K562 (cell line): Measurements from ENCODE around the gene MAGIX. TPM values are rescaled to one million over a fixed set of nuclear protein-coding genes. Genes with fewer than 3 reads are reported as not detected.

Experiments
- ATAC-seq: fragments of 200-7000 bp; cut with Tn5 transposase; 3 replicates; pipeline ENCODE4 v1.9.1; 2020; ENCODE audit warnings: moderate library complexity
- BruUV-seq: library from RNA; stranded (reverse); fragments of 400-500 nt; replicated peaks from 2 replicates; lab custom pipeline; 2021; lab: Mats Ljungman, UMichigan
- CTCF ChIA-PET: fragments of 300-600 bp; formaldehyde crosslinking; extraction: SDS; loops from one replicate; lab custom pipeline; 2021; ENCODE audit warnings: low intra/inter-chr PET ratio; lab: Yijun Ruan, JAX
- POLR2A ChIA-PET: fragments of 300-600, 350-650 bp; sonication (Branson Sonifier 250); formaldehyde crosslinking; extraction: SDS; loops from one replicate; lab custom pipeline; 2021; ENCODE audit warnings: antibody characterized with exemption, inconsistent platforms; lab: Yijun Ruan, JAX
- DNase-seq, 4 experiments: peaks; one replicate each; pipeline versions ENCODE4 v3.0.0 to v3.0.0-alpha.2; 2011 to 2018; ENCODE audit warnings: low spot score in 3 of 4, mixed read lengths in 3 of 4; ENCODE audit errors: extremely low read depth in 1 of 4
- FAIRE-seq: peaks from 2 replicates; lab custom pipeline; 2011; peaks lifted over from hg19 to GRCh38; lab: Jason Lieb, UNC
- H2AFZ ChIP-seq: 2 replicates; pipeline ENCODE4 v1.6.0; 2011; ENCODE audit warnings: low read depth, low read length, control low read depth, inconsistent platforms
- H3K27ac ChIP-seq: fragments of 200-600 bp; 3 replicates; pipeline ENCODE4 v1.8.0; 2011; ENCODE audit warnings: low read depth, mild to moderate bottlenecking, control low read depth, inconsistent platforms, low read length, moderate library complexity, mixed read lengths; ENCODE audit errors: extremely low read depth
- H3K27me3 ChIP-seq, 2 experiments: fragments of 300-600 bp in 1 of 2; 2 replicates in 1 of 2; 3 replicates in 1 of 2; pipeline versions ENCODE4 v1.6.0 to v1.8.0; 2011; ENCODE audit warnings: inconsistent platforms in 2 of 2, low read length in 2 of 2, mild to moderate bottlenecking in 1 of 2, mixed read lengths in 1 of 2, moderate library complexity in 1 of 2; ENCODE audit not compliant: control insufficient read depth in 2 of 2, insufficient read depth in 2 of 2
- H3K36me3 ChIP-seq: fragments of 300-600 bp; 3 replicates; pipeline ENCODE4 v1.8.0; 2011; ENCODE audit warnings: mild to moderate bottlenecking, low read length, inconsistent platforms; ENCODE audit not compliant: control insufficient read depth, insufficient read depth
- H3K4me1 ChIP-seq, 2 experiments: fragments of 200-600 bp in 1 of 2; replicated peaks in 1 of 2; 2 replicates in 1 of 2; 3 replicates in 1 of 2; pipeline versions ENCODE4 v1.5.1 to v1.8.0; 2011; ENCODE audit warnings: inconsistent platforms in 2 of 2, low read length in 2 of 2, mild to moderate bottlenecking in 1 of 2, mixed read lengths in 1 of 2, moderate library complexity in 1 of 2; ENCODE audit not compliant: control insufficient read depth in 2 of 2, insufficient read depth in 2 of 2
- H3K4me2 ChIP-seq: 2 replicates; pipeline ENCODE4 v1.6.1; 2011; ENCODE audit warnings: low read length, control low read depth, inconsistent platforms, mixed read lengths; ENCODE audit not compliant: insufficient read depth
- H3K4me3 ChIP-seq: fragments of 200-600 bp; sonication (generic), shearing (Covaris generic); 2 replicates; pipeline ENCODE4 v1.5.1; 2016; ENCODE audit warnings: control low read depth, inconsistent platforms
- H3K79me2 ChIP-seq: fragments of 200-600 bp; 3 replicates; pipeline ENCODE4 v1.8.0; 2011; ENCODE audit warnings: low read length, inconsistent platforms; ENCODE audit not compliant: control insufficient read depth, insufficient read depth
- H3K9ac ChIP-seq, 2 experiments: 2 replicates each; pipeline versions ENCODE4 v1.6.0 to v1.6.1; 2011; ENCODE audit warnings: low read depth in 2 of 2, low read length in 2 of 2, control low read depth in 1 of 2, inconsistent platforms in 1 of 2, mild to moderate bottlenecking in 1 of 2, mixed read lengths in 1 of 2; ENCODE audit not compliant: insufficient read depth in 1 of 2
- H3K9me1 ChIP-seq: one replicate; pipeline ENCODE4 v1.6.0; 2011; ENCODE audit warnings: inconsistent platforms, mild to moderate bottlenecking, low read length, moderate library complexity; ENCODE audit not compliant: control insufficient read depth, insufficient read depth
- H3K9me3 ChIP-seq: replicated peaks from 2 replicates; pipeline ENCODE4 v1.5.1; 2011; ENCODE audit warnings: low read depth, low read length, inconsistent platforms; ENCODE audit not compliant: control insufficient read depth, insufficient read depth
- H4K20me1 ChIP-seq: replicated peaks from 2 replicates; pipeline ENCODE4 v1.6.1; 2011; ENCODE audit warnings: low read length, inconsistent platforms, mixed read lengths; ENCODE audit not compliant: control insufficient read depth, insufficient read depth
- ADNP ChIP-seq: fragments of 200-800 bp; sonication (Bioruptor generic); IDR thresholded peaks from 2 replicates; pipeline ENCODE4 v1.6.1; 2016; ENCODE audit warnings: missing genetic modification characterization, missing compliant biosample characterization
- CBX8 ChIP-seq: fragments of 200-600 bp; sonication (generic); IDR thresholded peaks from 2 replicates; pipeline ENCODE4 v1.6.1; 2012; ENCODE audit warnings: borderline replicate concordance, mixed run types, low read depth, mild to moderate bottlenecking, moderate library complexity, mixed read lengths, low read length, control low read depth, inconsistent platforms; ENCODE audit not compliant: poor library complexity, severe bottlenecking; ENCODE audit errors: extremely low read depth
- CEBPG ChIP-seq, 3 experiments: fragments of 200-800 bp in 1 of 3; sonication (Bioruptor generic) in 1 of 3; sonication (generic) in 1 of 3; formaldehyde crosslinking in 1 of 3; IDR thresholded peaks in 2 of 3; conservative IDR thresholded peaks in 1 of 3; 2 replicates each; pipeline versions ENCODE4 v1.6.1 to v1.8.0; 2016 to 2022; ENCODE audit warnings: missing compliant biosample characterization in 2 of 3, missing genetic modification characterization in 2 of 3, mild to moderate bottlenecking in 1 of 3, missing genetic modification reagents in 1 of 3
- CXXC5 ChIP-seq: fragments of 250-450 bp; sonication (Bioruptor Pico); IDR thresholded peaks from 2 replicates; pipeline ENCODE4 v1.8.0; 2022; ENCODE audit warnings: inconsistent platforms, mild to moderate bottlenecking, moderate library complexity
- FOS ChIP-seq: IDR thresholded peaks from 3 replicates; pipeline ENCODE4 v1.6.1; 2011; ENCODE audit not compliant: insufficient read length; ENCODE audit errors: extremely low read depth
- HBP1 ChIP-seq: fragments of 450-650 bp; formaldehyde crosslinking; IDR thresholded peaks from 2 replicates; pipeline ENCODE4 v1.4.0; 2022; ENCODE audit warnings: missing genetic modification characterization
- PREB ChIP-seq: sonication (generic); formaldehyde crosslinking; IDR thresholded peaks from 2 replicates; pipeline ENCODE4 v1.8.1; 2023; ENCODE audit warnings: mild to moderate bottlenecking, missing genetic modification reagents
- RBM17 ChIP-seq: fragments of 200-400 bp; formaldehyde crosslinking; IDR thresholded peaks from 2 replicates; pipeline ENCODE4 v1.6.1; 2017; ENCODE audit warnings: low read depth, mild to moderate bottlenecking, low read length, borderline replicate concordance
- RBM25 ChIP-seq: fragments of 200-400 bp; formaldehyde crosslinking; IDR thresholded peaks from 2 replicates; pipeline ENCODE4 v1.6.1; 2018; ENCODE audit warnings: low read length, low read depth, moderate library complexity; ENCODE audit not compliant: severe bottlenecking
- U2AF1 ChIP-seq: fragments of 200-400 bp; formaldehyde crosslinking; optimal IDR thresholded peaks from 2 replicates; pipeline ENCODE3; 2017; ENCODE audit warnings: mild to moderate bottlenecking, low read depth, low read length, moderate library complexity
- U2AF2 ChIP-seq: fragments of 200-400 bp; formaldehyde crosslinking; optimal IDR thresholded peaks from 2 replicates; pipeline ENCODE3; 2017; ENCODE audit warnings: low read depth, mild to moderate bottlenecking, low read length
- ZC3H8 ChIP-seq: fragments of 450-650 bp; IDR thresholded peaks from 2 replicates; pipeline ENCODE4 v1.6.1; 2017
- ZNF124 ChIP-seq: sonication (generic); formaldehyde crosslinking; IDR thresholded peaks from 2 replicates; pipeline ENCODE4 v1.8.1; 2022; ENCODE audit warnings: missing genetic modification reagents
- ZNF143 ChIP-seq: sonication (generic); formaldehyde crosslinking; IDR thresholded peaks from 2 replicates; pipeline ENCODE4 v1.9.0; 2022; ENCODE audit warnings: mild to moderate bottlenecking, missing genetic modification reagents
- ZNF274 ChIP-seq: IDR thresholded peaks from 2 replicates; pipeline ENCODE4 v1.6.1; 2011; ENCODE audit warnings: low read depth, mild to moderate bottlenecking, low read length, moderate library complexity, borderline replicate concordance
- ZNF644 ChIP-seq: fragments of 200-800 bp; sonication (Bioruptor generic); IDR thresholded peaks from 2 replicates; pipeline ENCODE4 v1.6.1; 2016; ENCODE audit warnings: low read depth, missing genetic modification characterization, missing compliant biosample characterization
- ZNF785 ChIP-seq: fragments of 250-450 bp; sonication (Bioruptor Pico); IDR thresholded peaks from 2 replicates; pipeline ENCODE4 v1.4.0; 2020; ENCODE audit warnings: mild to moderate bottlenecking
- WGBS: fragments of 100-300 bp; shearing (Covaris generic); methylation state at CpG from one replicate; pipeline ENCODE4 v1.1.6; 2016; ENCODE audit warnings: low coverage, mixed read lengths; ENCODE audit not compliant: insufficient coverage; ENCODE audit errors: missing lambda C conversion rate; 5-methylcytosine and 5-hydroxymethylcytosine counted together
- in situ Hi-C: fragments of 300-500 bp; cut with MboI; formaldehyde crosslinking; loops from 4 replicates; pipeline ENCODE4 v1.15.0; 2018; ENCODE audit warnings: inconsistent platforms, mixed read lengths
- intact Hi-C: fragments of 100-400 bp; cut with micrococcal nuclease; formaldehyde crosslinking; loops from 2 replicates; pipeline ENCODE4 v1.14.2; 2022
- polyA plus RNA-seq, 8 experiments: library from polyadenylated mRNA; depleted of rRNA in 4 of 8; stranded (reverse) in 5 of 8; unstranded in 3 of 8; fragments of >200 nt; fragmentation: Nextera tagmentation in 2 of 8; fragmentation: Illumina TruSeq in 1 of 8; extraction: Ambion mirVana in 2 of 8; extraction: Trizol in 1 of 8; gene quantifications; 2 replicates each; pipeline versions ENCODE4 v1.2.1 to v1.2.3, GENCODE V29; 2011 to 2014; ENCODE audit warnings: inconsistent platforms in 1 of 8, missing spikeins in 1 of 8
- total RNA-seq, 7 experiments: library from RNA; depleted of rRNA in 6 of 7; stranded (reverse); fragments of >200 nt in 6 of 7; fragmentation: Illumina TruSeq in 2 of 7; extraction: Trizol in 2 of 7; gene quantifications; 2 replicates each; pipeline versions ENCODE4 v1.2.1 to v1.2.3, GENCODE V29; 2011 to 2021; ENCODE audit warnings: low replicate concordance in 1 of 7

Gene MAGIX
- total and polyA plus RNA-seq, 9 of the 15 experiments (the other 6 are each of a cell fraction or from before 2014, with no cell fraction given) = 0.08 to 3.5 (median 0.47) TPM

DNA sequence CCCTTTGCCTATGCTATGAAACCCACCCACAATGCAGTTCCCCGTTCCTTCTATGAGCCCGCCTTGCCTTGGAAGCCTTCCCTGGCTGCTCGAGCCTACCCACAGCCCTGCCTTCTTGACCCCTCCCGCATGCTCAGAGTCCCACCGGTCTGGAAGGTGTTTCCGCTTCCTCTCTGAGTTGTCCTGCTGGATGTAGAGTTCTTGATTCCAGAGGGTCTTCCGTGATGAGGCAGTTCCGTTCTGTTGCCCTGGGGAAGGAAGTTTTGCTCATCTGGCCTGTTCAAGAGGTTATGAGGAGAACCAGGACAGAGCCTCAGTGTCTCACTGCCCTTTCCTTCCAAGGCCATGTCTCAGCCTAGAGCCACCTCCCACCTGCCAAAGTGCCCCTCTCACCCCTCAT is 46.5 kb upstream of the MAGIX start:
- intact Hi-C loops = no loop called here
- H3K36me3 ChIP-seq = peaks cover 77% of the 10 kb centered on the region
- no peak overlapping the region for H2AFZ ChIP-seq
- H3K4me2 ChIP-seq = no peak overlapping the region
- H3K9ac ChIP-seq = no peak overlapping the region; a peak in 1 of 4 replicates
- H3K27me3 ChIP-seq = no peaks in the 10 kb centered on the region
- no peaks in the 10 kb centered on the region for H3K79me2 ChIP-seq
- 94% methylated on average over 8 of the region's 8 CpGs for WGBS
- BruUV-seq = no TSS peak
- no peak overlapping the region for H3K27ac ChIP-seq
- ChIA-PET CTCF (interaction anchor here (0.6 kb wide), 1 partner anchor 384 kb away, joined by 3 read pairs; no protein-coding TSS in a partner anchor), POLR2A (interaction anchor here (1.4 kb wide), 1 partner anchor 17 kb away, joined by 4 read pairs; no protein-coding TSS in a partner anchor)
- peaks cover 0 to 3% of the 10 kb centered on the region in 2 experiments; a peak in 2 of 5 replicates for H3K4me1 ChIP-seq
- no peak overlapping the region for H3K4me3 ChIP-seq
- DNase-seq (no peak), FAIRE-seq (no peak), ATAC-seq (no peak)
- no peaks in the 10 kb centered on the region for H3K9me1 ChIP-seq
- H3K9me3 ChIP-seq = no peaks in the 10 kb centered on the region
- no peaks in the 10 kb centered on the region for H4K20me1 ChIP-seq
- in situ Hi-C loops = no loop called here
- TF ChIP-seq CBX8 (no peak), CEBPG (CRISPR knock-in tag; IDR thresholded peaks at IDR 0.05) (no peak), CEBPG (tag; conservative IDR thresholded peaks at IDR 0.05 in 1 of 2, IDR thresholded peaks at IDR 0.05 in 1 of 2) (no peak), ZNF143 (CRISPR knock-in tag) (no peak), ZNF274 (no peak), U2AF2 (no peak), U2AF1 (no peak), ZNF644 (tag) (no peak), PREB (CRISPR knock-in tag) (no peak), RBM25 (no peak), CXXC5 (CRISPR knock-in tag) (no peak), RBM17 (no peak), ADNP (tag) (no peak), ZC3H8 (no peak), FOS (no peak), ZNF124 (CRISPR knock-in tag) (no peak), HBP1 (CRISPR knock-in tag) (no peak), ZNF785 (CRISPR knock-in tag) (no peak)
